Naive thymus-derived CD8-positive, alpha-beta T cell (primary cell): Measurements from ENCODE around the gene MYO15B. TPM values are rescaled to one million over a fixed set of nuclear protein-coding genes. Genes with fewer than 3 reads are reported as not detected.

Source experiments
- ATAC-seq, 2 donors: fragments of 150-1000 bp; cut with Tn5 transposase in 1 of 2; sonication (Bioruptor Pico), chemical (Tn5 transposase) in 1 of 2; 1 replicate in 1 of 2; 2 replicates in 1 of 2; pipeline ENCODE4 v1.10.0; 2021; ENCODE audit warnings: mild to moderate bottlenecking in 2 of 2, moderate library complexity in 2 of 2
- POLR2A ChIA-PET: fragments of 350-600 bp; sonication (Branson Sonifier 250); formaldehyde crosslinking; loops from one replicate; lab custom pipeline; 2021; ENCODE audit warnings: antibody characterized with exemption; lab: Charles Lee
- DNase-seq, 10 donors: peaks; one replicate each; pipeline versions ENCODE4 v3.0.0 to v3.0.0-alpha.2; 2020 to 2022
- H3K27ac Mint-ChIP-seq, 10 donors: one replicate each; pipeline ENCODE4 v1.8.0; 2020 to 2022; ENCODE audit warnings: mild to moderate bottlenecking in 10 of 10, mixed read lengths in 10 of 10, moderate library complexity in 4 of 10, inconsistent platforms in 1 of 10
- H3K27me3 Mint-ChIP-seq, 5 donors: one replicate each; pipeline ENCODE4 v1.8.0; 2021 to 2022; ENCODE audit warnings: mixed read lengths in 5 of 5
- H3K36me3 Mint-ChIP-seq, 3 donors: one replicate each; pipeline ENCODE4 v1.8.0; 2020 to 2022; ENCODE audit warnings: mixed read lengths in 3 of 3, mild to moderate bottlenecking in 2 of 3, inconsistent platforms in 1 of 3
- H3K4me1 Mint-ChIP-seq, 4 donors: one replicate each; pipeline ENCODE4 v1.8.0; 2021 to 2022; ENCODE audit warnings: mixed read lengths in 4 of 4
- H3K4me3 Mint-ChIP-seq, 10 donors: one replicate each; pipeline ENCODE4 v1.8.0; 2020 to 2022; ENCODE audit warnings: mild to moderate bottlenecking in 10 of 10, mixed read lengths in 10 of 10, moderate library complexity in 6 of 10, inconsistent platforms in 1 of 10
- H3K9me3 Mint-ChIP-seq, 9 donors: one replicate each; pipeline ENCODE4 v1.8.0; 2020 to 2022; ENCODE audit warnings: mixed read lengths in 9 of 9, mild to moderate bottlenecking in 3 of 9, inconsistent platforms in 1 of 9, moderate library complexity in 1 of 9
- polyA plus RNA-seq, 3 donors: library from polyadenylated mRNA; unstranded; fragments of 300-500 nt; fragmentation: Illumina TruSeq; gene quantifications; one replicate each; pipeline ENCODE4 v1.2.3, GENCODE V29; 2021
- total RNA-seq, 8 experiments: library from RNA in 2 of 8; stranded (reverse) in 2 of 8; gene quantifications; one replicate each; pipeline ENCODE4 v1.2.3 and lab custom pipeline; 2021 to 2026

MYO15B gene
- total and polyA plus RNA-seq, 5 experiments from 2014 or later: 1.9 to 418 (median 3.2) TPM

DNA sequence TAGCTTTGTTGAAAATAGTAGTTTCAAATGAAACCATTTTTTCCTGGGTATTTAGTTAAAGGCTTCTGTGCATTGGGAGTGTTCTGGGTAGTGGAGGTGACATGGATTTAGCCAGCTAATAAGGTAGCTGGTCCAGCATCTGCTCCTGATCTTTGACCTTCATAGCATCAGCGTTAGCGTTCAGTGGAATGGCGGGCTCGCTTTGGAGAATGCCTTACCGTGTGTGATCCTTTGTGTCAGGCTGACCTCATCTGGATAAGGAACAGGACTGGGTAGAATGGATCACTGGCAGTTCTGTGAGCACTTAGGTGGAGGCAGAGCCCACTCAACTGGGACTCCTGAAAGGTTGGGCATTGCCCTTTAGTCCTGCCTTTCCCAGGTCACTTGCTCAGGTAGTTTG, 83.3 kb downstream of the MYO15B start:
- Mint-ChIP-seq H3K36me3 (peaks cover 0 to 66% (median 5%) of the 10 kb centered on the region in 3 donors), H3K4me1 (peaks cover 10 to 25% (median 20%) of the 10 kb centered on the region in 4 donors), H3K4me3 (peak overlapping the region in 1 of 10 donors; percentile 39), H3K27ac (peak overlapping the region in 2 of 10 donors; percentile 52 to 57), H3K27me3 (no peaks in the 10 kb centered on the region), H3K9me3 (no peaks in the 10 kb centered on the region)
- DNase-seq: no peak
- ATAC-seq: no peak
- POLR2A ChIA-PET: no interaction called here

- peak overlapping the region in 1 of 10 donors; percentile 13 for H3K27ac Mint-ChIP-seq
- H3K4me3 Mint-ChIP-seq: no peak overlapping the region
- H3K36me3 Mint-ChIP-seq: peaks cover 0 to 75% (median 5%) of the 10 kb centered on the region in 3 donors
- H3K9me3 Mint-ChIP-seq: no peaks in the 10 kb centered on the region
- H3K27me3 Mint-ChIP-seq: no peaks in the 10 kb centered on the region
- peaks cover 7 to 21% (median 17%) of the 10 kb centered on the region in 4 donors for H3K4me1 Mint-ChIP-seq
- ATAC-seq: no peak
- POLR2A ChIA-PET: interaction anchor here (1.0 kb wide), 2 partner anchors 9 to 81 kb away, joined by 3 to 4 read pairs; no protein-coding TSS in a partner anchor
- DNase-seq: no peak
These were observed 84.4 kb downstream of the MYO15B start for GRCh38 chr17:75672011-75672410.

DNA sequence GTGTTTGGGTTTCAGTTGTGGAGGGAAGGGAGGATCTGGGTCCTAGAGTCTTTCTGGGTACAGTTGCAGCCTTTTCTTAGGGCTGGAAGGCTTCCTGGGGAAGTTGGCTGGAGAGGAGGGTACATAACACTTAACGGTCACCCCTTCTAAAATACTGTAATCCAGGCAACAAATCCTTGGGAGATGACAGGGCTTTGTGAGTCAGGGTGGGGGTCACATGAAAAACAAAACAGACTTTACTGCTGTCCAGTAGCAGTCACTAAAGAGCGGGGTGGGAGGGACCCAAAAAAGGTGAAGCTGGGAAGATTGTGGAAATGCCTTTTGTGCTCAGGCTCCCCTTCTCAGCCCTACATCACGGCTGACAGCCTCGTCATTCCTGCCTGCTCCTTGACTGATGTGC, 85.9 kb downstream of the MYO15B start:
- DNase-seq: no peak
- H3K4me3 Mint-ChIP-seq: no peak overlapping the region
- no peaks in the 10 kb centered on the region for H3K27me3 Mint-ChIP-seq
- POLR2A ChIA-PET: no interaction called here
- H3K4me1 Mint-ChIP-seq: peaks cover 5 to 21% (median 15%) of the 10 kb centered on the region in 4 donors
- H3K9me3 Mint-ChIP-seq: no peaks in the 10 kb centered on the region
- H3K27ac Mint-ChIP-seq: peak overlapping the region in 2 of 10 donors; percentile 30 to 51
- H3K36me3 Mint-ChIP-seq: peaks cover 0 to 75% (median 5%) of the 10 kb centered on the region in 3 donors
- no peak for ATAC-seq

Other genes with a start within 250 kb of the MYO15B start
- 100 to 1,000 TPM; 143 to 145 TPM for gene GRB2, start 182.1 kb upstream of the MYO15B start, total RNA-seq
- gene GRB2, start 182.1 kb upstream of the MYO15B start, polyA plus RNA-seq: 100 to 1,000 TPM; 130 to 162 (median 154) TPM
- 100 to 1,000 TPM; 102 to 108 TPM for gene TMEM94, start 131.2 kb upstream of the MYO15B start, total RNA-seq
- gene TMEM94, start 131.2 kb upstream of the MYO15B start, polyA plus RNA-seq: 10 to 100 TPM in 2 of 3 donors, 1 to 10 TPM in 1; 8.4 to 23.5 (median 11.5) TPM
- under 1 TPM; 0.65 to 0.80 TPM for gene CASKIN2, start 72.3 kb upstream of the MYO15B start, total RNA-seq
- under 1 TPM; 0.05 to 0.62 (median 0.61) TPM for gene CASKIN2, start 72.3 kb upstream of the MYO15B start, polyA plus RNA-seq
- 10 to 100 TPM; 53.1 to 54.4 TPM for gene TSEN54, start 71.3 kb upstream of the MYO15B start, total RNA-seq
- gene TSEN54, start 71.3 kb upstream of the MYO15B start, polyA plus RNA-seq: 100 to 1,000 TPM in 2 of 3 donors, 10 to 100 TPM in 1; 98.2 to 121 (median 103) TPM
- gene LLGL2, start 62.1 kb upstream of the MYO15B start, total RNA-seq: 10 to 100 TPM; 30.3 to 30.6 TPM
- gene LLGL2, start 62.1 kb upstream of the MYO15B start, polyA plus RNA-seq: 10 to 100 TPM; 13.4 to 21.8 (median 15.0) TPM
- 1 to 10 TPM in 1 of 2 experiments, under 1 TPM in 1; 0.82 to 1.3 TPM for gene SMIM5, start 45.6 kb downstream of the MYO15B start, total RNA-seq
- gene SMIM5, start 45.6 kb downstream of the MYO15B start, polyA plus RNA-seq: under 1 TPM in 2 of 3 donors, not detected in 1; 0.06 to 0.13 TPM
- gene RECQL5, start 79.4 kb downstream of the MYO15B start, total RNA-seq: 10 to 100 TPM; 76.0 to 79.0 TPM
- gene RECQL5, start 79.4 kb downstream of the MYO15B start, polyA plus RNA-seq: 10 to 100 TPM; 12.3 to 23.4 (median 19.3) TPM
- gene SAP30BP, start 79.5 kb downstream of the MYO15B start, total RNA-seq: 100 to 1,000 TPM in 1 of 2 experiments, 10 to 100 TPM in 1; 99.2 to 121 TPM
- 10 to 100 TPM; 57.8 to 72.0 (median 69.6) TPM for gene SAP30BP, start 79.5 kb downstream of the MYO15B start, polyA plus RNA-seq
- gene ITGB4, start 133.7 kb downstream of the MYO15B start, total RNA-seq: 1 to 10 TPM; 1.5 to 2.4 TPM
- gene ITGB4, start 133.7 kb downstream of the MYO15B start, polyA plus RNA-seq: 1 to 10 TPM in 2 of 3 donors, under 1 TPM in 1; 0.35 to 1.9 (median 1.4) TPM
- 10 to 100 TPM; 14.8 to 18.0 TPM for gene GALK1, start 177.4 kb downstream of the MYO15B start, total RNA-seq
- 10 to 100 TPM in 2 of 3 donors, 1 to 10 TPM in 1; 9.5 to 14.4 (median 13.9) TPM for gene GALK1, start 177.4 kb downstream of the MYO15B start, polyA plus RNA-seq
- 10 to 100 TPM; 55.6 to 57.7 TPM for gene UNK, start 197.0 kb downstream of the MYO15B start, total RNA-seq
- gene UNK, start 197.0 kb downstream of the MYO15B start, polyA plus RNA-seq: 10 to 100 TPM; 24.4 to 26.9 (median 26.2) TPM